ENCODE data around the gene GTF2I.
A peak's percentile ranks its signal among the peaks of the same experiment; 100 is the strongest.
"Not testable (repeated sequence)": the region's sequence is repeated elsewhere in the genome, so short reads cannot be mapped to it uniquely, and the experiment has no call there.

GTF2I gene

DNA sequence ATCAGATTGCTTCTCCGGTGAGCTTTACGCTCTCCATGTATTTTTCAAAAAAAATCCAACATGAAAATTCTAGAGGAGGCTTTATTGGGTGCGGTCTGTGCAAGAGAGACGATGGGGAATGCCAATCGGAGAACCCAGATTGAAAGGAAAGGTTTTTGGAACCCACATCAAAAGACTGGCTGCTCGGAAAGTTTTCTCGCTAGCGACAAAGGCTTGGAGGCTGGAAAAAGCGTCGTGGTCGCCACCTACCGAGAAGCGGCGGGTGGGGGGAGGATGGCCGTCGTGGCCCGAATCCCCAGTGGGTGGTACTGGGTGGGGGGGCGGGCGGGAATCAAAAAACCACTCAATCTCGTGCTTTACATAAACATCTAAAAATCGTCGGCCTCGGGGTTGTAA lies 1.1 kb upstream of the GTF2I start:
- peak in 2 of 3 donors; percentile 45 to 51 for DNase-seq (ENCODE audit: low read depth in 3 of 3, low spot score in 1 of 3)

DNA sequence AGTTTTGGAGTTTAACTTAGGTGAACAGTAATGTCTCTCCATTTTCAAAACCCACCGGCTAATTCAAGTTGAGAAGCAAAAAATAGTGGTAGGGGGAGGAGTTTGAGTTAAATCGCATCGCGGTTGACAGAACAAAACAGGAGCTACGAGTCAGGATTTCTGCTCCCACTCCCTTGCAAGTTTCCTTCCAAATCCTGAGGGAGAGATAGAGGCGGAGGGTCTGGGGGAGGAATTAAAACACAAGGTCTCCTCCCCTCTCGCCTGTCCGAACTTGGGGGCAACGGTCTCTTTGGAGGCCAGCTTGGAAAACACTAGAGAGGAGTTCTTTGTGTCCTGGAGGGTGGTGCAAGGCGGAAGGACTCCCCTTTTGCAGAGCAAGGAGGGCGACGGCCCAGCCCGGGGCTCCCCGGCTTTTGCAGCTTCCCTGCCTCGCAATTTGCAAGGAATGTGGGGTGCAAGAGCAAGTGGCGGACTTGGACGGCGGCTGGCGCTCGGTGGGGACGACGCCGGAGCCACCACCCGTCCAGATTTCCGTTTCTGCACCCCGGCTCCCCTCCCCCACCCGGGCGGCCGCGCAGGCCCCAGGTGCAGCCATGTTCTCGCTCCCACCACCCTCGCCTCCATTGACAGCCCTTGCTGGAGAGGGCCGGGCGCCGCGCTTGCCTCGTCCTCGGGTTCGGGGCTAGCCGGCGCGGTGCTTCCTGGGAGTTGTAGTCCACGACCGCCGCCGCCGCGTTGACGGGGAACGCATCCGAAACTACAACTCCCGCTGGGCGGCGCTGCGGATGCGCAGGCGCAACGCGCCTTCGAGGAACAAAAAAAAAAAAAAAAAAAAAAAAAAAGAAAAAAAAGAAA lies 454 bp upstream of the GTF2I start:
- peak; percentile 95 to 96 (median 95) for DNase-seq (ENCODE audit: low read depth in 3 of 3, low spot score in 1 of 3)

DNA sequence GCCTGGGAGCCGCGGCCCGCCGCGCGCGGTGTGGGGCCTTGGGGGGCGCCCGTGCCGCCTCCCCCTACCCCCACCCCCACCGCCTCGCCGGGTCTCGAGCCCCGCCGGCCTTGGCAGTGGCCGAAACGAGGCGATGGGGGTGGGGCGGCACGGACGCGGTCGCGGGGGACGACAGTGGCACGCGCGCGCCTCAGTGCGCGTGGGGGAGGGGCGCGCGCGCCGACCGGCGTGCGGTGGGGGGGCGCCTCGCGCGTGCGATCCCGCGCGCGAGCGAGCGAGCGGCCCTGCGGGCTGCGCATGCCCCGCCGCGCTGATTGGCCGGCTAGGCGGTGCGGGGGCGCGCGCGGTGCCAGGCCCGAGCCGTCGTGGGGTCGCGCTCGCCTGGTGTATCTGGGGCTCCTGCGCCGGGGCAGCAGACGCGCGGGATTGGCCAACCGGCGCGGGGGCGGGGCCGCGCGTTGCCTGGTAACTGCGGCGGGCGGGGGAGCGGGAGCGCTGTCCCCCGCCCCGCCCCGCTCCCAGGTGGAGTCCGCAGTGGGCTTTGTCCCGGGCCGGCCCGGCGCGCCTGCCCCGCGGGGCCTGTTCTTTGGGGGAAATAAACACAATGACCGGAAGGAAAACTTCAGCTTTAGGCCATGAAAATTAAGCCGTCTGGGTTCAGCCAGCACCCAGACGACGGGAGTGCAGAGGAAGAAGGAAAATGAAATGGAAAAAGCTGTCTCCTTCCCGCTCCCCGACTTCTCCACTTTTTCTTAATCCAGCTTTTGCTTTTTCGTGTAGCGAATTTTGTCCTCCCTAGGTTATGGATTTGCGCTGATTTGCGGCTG lies 873 bp downstream of the GTF2I start:
- peak; percentile 70 to 80 (median 75) for DNase-seq (ENCODE audit: low read depth in 3 of 3, low spot score in 1 of 3)

DNA sequence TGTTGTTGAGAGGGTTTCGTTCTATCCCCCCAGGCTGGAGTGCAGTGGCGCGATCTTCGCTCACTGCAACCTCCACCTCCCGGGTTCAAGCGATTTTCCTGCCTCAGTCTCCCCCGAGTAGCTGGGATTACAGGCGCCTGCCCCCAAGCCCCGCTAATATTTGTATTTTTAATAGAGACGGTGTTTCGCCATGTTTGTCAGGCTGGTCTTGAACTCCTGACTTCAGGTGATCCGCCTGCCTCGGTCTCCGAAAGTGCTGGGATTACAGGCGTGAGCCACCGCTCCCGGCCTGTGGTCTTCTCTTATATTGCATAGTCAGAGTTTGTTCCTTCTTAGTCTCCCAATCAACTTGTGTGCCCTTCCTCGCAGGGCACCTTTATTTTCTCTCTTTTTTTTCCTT lies 2.7 kb downstream of the GTF2I start:
- not testable (repeated sequence) for DNase-seq (ENCODE audit: low read depth in 3 of 3, low spot score in 1 of 3)

DNA sequence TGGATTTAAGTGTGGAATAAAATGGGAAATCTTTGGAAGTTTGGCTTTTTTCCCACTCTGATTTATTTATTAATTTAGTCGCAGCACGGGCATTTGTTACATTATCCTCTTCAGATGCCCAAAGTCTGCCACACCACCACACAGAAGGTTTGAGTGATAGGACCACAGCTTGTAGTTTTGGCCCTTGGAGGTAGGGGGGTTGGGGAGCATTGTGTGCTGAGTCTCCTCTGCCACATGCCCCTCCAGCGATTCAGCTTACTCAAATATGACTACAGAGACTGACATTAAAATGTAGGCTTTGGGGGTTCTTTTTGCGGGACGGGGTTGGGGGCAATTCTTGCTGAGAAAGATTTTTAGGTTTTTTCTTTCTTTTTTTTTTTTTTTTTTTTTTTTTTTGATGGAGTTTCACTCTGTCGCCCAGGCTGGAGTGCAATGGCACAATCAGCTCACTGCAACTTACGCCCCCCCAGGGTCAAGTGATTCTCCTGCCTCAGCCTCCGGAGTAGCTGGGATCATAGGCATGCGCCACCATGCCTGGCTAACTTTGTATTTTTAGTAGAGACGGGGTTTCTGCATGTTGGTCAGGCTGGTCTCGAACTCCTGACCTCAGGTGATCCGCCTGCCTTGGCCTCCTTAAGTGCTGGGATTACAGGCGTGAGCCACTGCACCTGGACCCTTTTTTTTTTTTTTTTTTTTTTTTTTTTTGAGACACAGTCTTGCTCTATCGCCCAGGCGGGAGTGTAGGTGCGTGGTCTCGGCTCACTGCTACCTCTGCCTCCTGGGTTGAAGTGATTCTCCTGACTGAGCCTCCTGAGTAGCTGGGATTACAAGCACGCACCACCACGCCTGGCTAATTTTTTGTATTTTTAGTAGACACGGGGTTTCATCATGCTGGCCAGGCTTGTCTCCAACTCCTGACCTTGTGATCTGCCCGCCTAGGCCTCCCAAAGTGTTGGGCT lies 4.6 kb downstream of the GTF2I start:
- not testable (repeated sequence) for DNase-seq (ENCODE audit: low read depth in 3 of 3, low spot score in 1 of 3)

DNA sequence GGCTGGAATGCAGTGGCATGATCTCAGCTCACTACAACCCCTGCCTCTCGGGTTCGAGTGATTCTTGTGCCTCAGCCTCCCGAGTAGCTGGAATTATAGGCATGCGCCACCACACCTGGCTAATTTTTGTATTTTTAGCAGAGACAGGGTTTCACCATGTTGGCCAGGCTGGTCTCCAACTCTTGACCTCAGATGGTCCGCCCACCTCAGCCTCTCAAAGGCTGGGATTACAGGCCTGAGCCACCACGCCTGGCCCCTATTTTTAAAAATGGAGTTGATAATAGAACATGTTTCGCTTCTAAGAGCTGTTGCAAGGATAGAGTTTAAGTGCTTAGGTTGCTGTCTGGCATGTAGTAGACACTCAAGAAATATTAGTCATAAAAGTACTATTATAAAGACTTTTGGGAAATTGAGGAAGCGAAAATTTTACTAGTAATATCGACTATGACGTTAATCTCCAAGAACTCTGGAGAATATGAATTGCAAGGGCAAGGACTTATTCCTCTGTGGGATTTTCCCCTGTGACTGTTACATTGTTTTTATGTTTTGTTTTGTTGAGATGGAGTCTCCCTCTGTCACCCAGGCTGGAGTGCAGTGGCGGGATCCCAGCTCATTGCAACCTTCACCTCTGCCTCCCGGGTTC lies 7.9 kb downstream of the GTF2I start:
- no peak for DNase-seq (ENCODE audit: low read depth in 3 of 3, low spot score in 1 of 3)

DNA sequence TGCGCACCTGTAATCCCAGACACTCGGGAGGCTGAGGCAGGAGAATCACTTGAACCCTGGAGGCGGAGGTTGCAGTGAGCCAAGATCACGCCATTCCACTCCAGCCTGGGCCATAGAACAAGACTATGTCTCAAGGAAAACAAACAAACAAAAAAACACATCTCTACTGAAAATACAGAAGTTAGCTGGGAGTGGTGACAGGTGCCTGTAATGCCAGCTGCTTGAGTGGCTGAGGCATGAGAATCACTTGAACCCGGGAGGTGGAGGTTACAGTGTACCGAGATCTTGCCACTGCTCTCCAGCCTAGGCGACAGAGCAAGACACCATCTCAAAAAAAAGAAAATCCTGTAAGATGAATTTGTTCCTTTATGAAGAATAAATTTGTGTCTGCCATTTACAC lies 9.5 kb downstream of the GTF2I start:
- not testable (repeated sequence) for DNase-seq (ENCODE audit: low read depth in 3 of 3, low spot score in 1 of 3)

DNA sequence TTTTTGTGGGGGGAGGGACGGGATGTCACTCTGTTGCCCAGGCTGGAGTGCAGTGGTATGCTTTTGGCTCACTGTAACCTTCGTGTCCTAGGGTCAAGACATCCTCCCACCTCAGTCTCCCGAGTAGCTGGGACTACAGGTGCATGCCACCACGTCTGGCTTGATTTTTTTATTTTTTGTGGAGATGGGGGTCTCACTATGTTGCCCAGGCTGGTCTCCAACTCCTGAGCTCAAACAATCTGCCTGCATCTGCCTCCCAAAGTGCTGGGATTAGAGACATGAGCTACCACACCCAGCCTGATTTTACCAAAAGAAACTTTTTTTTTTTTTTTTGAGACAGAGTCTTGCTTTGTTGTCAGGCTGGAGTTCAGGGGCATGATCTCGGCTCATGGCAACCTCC lies 10.0 kb downstream of the GTF2I start:
- not testable (repeated sequence) for DNase-seq (ENCODE audit: low read depth in 3 of 3, low spot score in 1 of 3)

DNA sequence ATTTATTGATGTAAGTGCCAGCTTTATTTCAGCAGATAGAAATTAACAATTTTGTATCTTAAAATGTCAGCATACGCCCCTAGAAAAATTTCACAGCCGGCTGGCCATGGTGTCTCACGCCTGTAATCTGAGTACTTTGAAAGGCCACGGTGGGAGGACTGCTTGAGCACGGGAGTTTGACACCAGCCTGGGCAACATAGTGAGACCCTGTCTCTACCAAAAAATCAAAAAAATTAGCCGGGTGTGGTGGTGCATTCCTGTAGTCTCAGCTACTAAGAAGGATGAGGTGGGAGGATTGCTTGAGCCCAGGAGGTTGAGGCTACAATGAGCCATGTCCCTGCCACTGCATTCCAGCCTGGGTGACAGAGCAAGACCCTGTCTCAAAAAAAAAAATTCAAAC lies 14.1 kb downstream of the GTF2I start:
- no peak for DNase-seq (ENCODE audit: low read depth in 3 of 3, low spot score in 1 of 3)

DNA sequence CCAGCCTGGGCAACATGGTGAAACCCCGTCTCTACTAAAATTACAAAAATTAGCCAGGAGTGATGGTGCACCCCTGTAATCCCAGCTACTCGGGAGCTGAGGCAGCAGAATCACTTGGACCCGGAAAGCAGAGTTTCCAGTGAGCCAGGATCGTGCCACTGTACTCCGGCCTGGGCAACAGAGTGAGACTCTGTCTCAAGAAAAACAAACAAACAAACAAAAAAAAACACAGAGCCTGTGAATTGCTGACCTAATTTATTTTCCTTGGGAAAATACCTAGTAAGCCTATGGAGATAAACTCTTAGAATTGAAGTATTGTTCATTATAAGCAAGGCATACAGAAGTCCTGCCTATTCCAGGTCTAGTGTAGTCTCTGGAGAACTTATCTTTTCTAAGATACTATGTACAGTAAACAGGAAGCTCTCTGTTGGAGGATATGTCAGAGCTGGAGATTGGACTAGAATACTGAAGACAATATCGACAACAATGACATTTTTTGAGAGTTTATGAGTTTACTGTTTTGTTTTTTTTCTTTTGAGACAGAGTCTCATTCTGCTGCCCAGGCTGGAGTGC lies 14.9 kb downstream of the GTF2I start:
- no peak for DNase-seq (ENCODE audit: low read depth in 3 of 3, low spot score in 1 of 3)

DNA sequence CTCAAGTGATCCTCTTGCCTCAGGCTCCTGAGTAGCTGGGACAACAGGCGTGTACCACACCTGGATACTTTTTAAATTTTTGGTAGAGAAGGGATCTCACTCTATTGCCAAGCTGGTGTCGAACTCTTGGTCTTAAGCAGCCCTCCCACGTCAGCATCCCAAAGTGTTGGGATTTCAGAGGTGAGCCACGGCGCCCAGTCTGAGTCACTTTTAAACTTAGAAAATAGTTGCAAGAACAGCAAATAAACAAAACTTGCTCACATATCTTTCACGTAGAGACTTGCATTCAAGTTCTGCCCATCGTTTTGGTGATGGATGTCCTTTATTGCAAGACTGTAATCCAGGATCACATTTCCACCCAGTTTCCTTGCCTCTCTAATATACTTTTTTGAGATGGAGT lies 16.6 kb downstream of the GTF2I start:
- DNase-seq (ENCODE audit: low read depth in 3 of 3, low spot score in 1 of 3), result no peak

DNA sequence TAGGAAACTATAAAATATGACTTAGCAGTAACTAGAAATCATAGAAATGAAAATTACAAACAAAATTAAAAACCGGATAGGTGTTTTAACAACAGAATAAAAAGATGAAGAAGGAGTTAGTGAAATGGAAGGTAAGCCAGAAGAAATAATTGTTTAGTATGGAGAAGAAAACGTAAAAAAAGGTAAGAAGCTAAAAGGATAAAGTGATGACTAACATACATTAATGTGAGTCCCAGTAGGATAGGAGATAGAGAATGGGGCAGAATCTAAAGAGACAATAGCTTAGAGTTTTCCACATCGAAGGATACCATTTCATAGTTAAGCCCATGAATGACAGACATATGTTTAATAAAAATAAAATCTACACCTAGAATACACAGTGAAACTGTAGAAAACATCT lies 25.3 kb downstream of the GTF2I start:
- DNase-seq (ENCODE audit: low read depth in 3 of 3, low spot score in 1 of 3), result no peak

DNA sequence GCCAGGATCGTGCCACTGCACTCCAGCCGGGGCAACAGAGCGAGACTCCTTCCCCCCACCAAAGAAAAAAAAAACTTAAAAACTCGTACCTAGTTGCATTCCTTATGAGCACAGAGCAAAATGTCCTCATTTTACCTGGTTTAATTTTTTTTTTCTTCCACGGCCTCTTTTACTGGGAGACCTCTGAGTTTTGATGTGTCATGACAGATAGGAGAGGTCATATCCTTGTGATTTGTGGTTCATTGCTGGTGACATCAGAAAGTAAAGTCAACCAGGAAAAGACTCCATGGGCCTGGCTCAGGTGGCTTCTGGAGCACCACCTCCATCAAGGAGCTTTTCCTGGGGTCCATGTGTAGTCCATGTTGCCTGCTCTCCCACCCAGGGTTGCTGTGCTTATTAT lies 26.3 kb downstream of the GTF2I start:
- no peak for DNase-seq (ENCODE audit: low read depth in 3 of 3, low spot score in 1 of 3)

DNA sequence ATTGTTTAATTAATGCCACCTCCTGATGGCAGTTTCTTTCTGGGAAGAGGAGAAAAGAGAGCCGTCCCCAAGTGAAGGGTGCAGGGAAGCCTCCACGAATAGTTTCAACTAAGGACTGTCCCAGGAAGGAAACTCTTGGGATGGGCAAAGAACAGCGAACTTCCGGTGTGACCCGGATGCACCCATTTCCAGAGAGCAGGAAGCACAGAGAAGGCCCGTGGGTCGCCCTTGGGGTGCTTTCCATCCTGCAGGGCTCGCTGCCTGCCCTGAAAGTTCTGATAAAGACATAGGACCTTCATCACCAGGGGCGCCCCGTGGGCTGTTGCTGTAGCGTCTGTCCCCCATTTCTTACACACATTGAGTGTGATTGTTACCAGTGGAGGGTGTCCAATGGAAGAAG lies 27.0 kb downstream of the GTF2I start:
- DNase-seq (ENCODE audit: low read depth in 3 of 3, low spot score in 1 of 3), result no peak

DNA sequence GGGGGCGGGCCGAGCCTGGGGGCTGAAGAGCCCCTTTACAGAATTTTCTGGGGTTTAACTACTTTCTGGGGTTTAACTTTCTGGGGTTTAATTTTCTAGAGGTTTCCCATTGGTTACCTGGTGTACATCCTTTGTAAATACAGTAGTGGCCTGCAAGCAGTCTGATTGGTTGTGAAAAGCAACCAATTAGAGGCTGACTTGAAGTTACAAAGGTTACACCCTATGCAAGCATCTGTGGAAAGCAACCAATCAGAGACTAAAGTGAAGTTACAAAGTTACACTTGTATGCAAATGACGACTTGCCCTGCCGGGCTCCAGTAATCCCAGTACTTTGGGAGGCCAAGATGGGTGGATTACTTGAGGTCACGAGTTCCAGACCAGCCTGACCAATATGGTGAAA lies 27.4 kb downstream of the GTF2I start:
- no peak for DNase-seq (ENCODE audit: low read depth in 3 of 3, low spot score in 1 of 3)

DNA sequence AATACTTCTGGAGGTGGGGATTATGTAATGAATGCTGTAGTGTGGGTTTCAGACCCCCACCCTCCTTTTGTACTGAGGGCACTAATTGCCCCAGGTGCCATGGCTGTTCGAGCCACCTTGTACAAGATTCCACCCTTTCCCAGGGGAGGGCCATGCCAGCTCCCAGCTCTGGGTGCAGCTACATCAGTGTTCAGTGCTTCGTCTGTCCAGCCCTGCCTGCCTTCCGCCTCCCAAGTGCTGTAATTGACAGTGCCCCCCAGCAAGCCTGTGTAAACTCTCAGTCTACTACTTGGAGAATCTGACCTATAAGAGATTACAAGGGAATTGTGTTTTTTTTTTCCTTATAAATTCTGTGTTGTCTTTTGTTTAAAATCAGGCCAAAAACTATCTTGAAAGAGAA lies 33.0 kb downstream of the GTF2I start:
- DNase-seq (ENCODE audit: low read depth in 3 of 3, low spot score in 1 of 3), result no peak

DNA sequence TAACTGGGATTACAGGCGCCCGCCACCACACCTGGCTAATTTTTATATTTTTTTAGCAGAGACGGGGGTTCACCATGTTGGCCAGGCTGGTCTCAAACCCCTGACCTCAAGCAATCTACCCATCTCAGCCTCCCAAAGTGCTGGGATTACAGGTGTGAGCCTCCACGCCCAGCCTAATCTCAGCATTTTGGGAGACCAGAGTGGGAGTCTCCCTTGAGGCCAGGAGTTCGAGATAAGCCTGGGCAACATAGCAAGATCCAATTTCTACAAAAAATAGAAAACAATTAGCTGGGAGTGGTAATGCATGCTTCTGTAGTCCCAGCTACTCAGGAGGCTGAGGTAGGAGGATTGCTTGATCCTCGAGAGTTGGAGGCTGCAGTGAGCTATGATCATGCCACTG lies 46.9 kb downstream of the GTF2I start:
- DNase-seq (ENCODE audit: low read depth in 3 of 3, low spot score in 1 of 3), result not testable (repeated sequence)

DNA sequence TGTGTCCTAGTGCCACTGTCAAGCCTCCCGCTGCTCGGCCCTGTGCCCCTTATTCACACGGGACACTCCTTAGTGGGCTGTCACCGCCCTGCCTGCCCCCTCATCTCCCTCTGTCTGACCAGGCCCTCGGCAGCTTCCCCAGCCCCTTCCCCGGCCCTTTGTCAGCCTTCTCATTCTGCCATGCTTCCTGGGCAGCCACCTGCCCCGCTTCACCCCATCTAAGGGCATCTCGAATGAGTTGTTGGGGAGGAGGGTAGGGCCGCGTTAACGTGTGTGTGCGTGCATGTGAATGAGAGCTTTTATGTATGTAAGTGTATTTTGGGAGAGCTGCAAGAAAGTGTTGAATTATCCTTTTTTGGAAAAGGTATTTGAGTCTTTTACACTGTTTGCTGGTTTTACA lies 49.7 kb downstream of the GTF2I start:
- no peak for DNase-seq (ENCODE audit: low read depth in 3 of 3, low spot score in 1 of 3)

DNA sequence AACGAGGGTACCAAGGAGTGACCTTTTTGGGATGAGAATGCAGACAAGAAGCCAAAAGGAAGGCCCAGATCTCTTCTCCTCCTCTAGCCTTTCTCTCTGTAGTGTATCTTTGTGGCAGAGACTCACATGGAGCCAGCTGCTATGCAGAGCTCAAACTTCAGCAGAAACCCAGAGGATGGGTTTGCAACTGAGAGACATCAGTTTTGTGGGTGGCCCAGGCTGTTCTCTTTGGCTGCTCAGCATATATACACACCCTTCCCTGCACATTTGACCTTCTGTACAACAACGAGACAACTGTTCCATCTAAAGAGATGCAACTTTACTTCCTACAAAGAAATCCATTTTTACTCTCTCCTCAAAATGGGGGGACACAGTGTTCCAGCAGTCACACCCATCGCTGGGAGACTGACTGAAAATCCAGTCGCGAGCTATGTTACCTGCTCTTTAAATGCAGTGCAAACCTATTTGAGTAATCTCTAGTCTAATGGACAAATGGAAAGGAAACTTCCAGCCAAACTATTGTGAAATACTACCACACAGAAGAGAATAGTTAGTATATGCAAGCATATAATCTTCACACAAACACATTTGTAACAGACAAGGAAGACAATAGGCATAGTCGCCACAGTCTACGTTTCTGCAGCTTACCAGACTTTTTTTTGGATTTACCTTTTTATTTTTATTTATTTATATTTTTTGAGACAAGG lies 51.2 kb downstream of the GTF2I start:
- no peak for DNase-seq (ENCODE audit: low read depth in 3 of 3, low spot score in 1 of 3)

All from stimulated activated CD4-positive, alpha-beta T cell treated with anti-CD3 and anti-CD28 coated beads, TNF-alpha, amount 100 ng/mL, for 1 hour (primary cell).